Germinal center (tissue), 1 donor: Measurements from ENCODE around the gene ACTL10.
A peak's percentile ranks its signal among the peaks of the same experiment; 100 is the strongest.

Experiments
- DNase-seq: peaks from one replicate; pipeline ENCODE4 v3.0.0; 2012; ENCODE audit warnings: mixed read lengths, low spot score

Gene ACTL10

DNA sequence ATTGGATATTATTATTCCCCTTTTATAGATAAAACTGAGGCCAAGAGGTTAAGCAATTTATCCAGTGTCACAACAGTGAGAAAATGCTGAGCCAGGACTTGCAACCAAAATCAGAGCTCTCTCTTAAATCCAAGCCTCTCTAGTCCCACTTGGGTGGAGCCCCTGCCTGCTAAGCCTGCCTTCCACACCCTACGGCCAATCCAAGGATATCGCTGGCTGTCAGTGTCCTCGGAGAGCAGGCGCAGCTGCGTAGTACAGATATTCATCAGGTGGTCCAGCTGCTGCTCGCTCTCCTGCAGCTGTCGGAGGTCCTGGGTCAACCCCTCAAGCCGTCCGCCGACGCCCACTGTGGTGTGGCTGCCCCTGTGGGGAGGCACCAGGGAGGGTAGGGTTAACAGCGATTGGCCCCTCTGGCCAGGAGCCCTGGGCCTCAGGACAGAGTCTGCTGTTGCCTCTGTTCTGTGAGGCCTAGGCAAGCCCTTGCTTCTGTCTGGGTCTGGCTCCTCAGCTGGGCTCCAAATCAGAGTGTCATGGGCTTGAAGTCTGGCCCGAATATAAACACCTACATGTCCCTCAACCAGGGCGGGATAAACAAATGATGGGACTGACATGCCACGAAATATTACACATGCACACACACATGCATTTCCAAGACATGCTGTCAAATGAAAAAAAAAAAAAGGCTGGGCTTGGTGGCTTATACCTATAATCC lies 11.4 kb downstream of the ACTL10 start:
- no peak for DNase-seq

- DNase-seq, result peak; percentile 87
Measured at GRCh38 chr20:33679758-33680485, 13.2 kb downstream of the ACTL10 start.

DNA sequence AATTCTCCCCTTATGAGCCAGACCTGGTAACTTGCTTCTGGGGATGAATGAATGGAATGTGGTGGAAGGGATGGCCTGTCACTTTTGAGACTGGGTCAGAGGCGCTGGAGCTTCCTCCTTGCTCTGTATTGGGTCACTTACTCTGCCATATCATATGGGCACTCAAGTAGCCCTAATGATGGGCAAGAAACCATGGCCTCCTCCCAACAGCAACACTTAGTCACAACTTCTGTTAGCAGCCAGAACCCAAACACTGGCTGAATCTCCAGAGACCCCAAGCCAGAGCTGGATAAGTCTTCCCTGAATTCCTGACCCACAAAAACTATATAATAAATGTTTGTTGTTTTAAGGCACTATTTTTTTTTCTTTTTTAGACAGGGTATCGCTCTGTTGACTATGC lies 13.9 kb downstream of the ACTL10 start:
- peak; percentile 1 for DNase-seq

DNA sequence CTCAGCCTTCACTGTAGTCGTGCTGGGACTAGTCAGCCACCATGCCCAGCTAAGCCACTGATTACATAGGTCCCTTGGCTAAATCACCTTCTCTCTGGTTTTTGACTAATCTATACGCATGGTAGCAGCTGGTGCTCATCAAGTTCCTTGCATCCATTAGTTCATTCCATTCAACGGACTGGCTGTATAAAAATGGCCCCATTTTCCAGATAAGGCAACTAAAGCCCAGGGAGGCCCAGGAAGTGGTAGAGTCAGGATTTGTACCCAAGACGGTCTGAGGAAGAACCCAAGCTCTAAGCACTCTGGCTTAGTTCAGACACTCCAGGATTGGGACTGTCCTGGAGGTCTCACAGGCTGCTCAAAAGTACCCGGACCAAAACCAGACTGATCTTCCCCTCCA lies 14.5 kb downstream of the ACTL10 start:
- DNase-seq, result no peak

DNA sequence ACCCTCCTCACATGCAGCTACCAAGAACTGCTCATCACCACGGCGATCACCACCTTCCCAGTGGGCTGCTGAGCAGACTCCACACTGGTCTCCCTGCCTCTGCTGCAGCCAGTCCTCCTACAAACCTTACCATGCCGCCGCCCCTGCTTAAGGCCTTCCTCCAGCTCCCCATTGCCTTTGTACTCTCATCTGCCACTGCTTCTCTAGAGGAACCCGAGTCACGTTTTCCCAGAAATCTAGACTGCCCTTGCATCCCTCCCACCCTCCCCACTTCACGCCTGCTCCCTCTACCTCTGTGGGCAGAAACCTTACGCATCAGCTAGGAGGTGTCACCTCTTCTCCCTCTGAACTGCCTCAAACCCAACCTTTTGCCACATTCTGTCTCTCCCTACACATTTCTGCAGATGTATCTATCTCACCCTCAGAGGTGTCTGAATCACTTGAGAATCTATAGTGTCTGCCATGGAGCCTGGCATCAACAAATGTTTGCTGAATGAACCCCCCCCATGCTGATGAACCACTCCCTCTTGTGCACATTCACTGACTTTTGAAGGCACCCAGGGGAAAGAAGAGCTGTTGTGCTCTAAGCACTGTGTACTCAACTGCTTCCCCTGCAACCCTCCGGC lies 15.1 kb downstream of the ACTL10 start:
- no peak for DNase-seq

GRCh38 chr20:33684533-33685327 lies 18.0 kb downstream of the ACTL10 start:
- DNase-seq, result peak; percentile 2

GRCh38 chr20:33685328-33686099 lies 18.8 kb downstream of the ACTL10 start:
- peak; percentile 88 for DNase-seq

GRCh38 chr20:33686100-33686983 lies 19.6 kb downstream of the ACTL10 start, which contains the start of gene E2F1:
Gene E2F1, minus strand, starts transcription at chr20:33686385. Its CDS starts 121 bp downstream, at chr20:33686264.
- peak; percentile 99 for DNase-seq

DNA sequence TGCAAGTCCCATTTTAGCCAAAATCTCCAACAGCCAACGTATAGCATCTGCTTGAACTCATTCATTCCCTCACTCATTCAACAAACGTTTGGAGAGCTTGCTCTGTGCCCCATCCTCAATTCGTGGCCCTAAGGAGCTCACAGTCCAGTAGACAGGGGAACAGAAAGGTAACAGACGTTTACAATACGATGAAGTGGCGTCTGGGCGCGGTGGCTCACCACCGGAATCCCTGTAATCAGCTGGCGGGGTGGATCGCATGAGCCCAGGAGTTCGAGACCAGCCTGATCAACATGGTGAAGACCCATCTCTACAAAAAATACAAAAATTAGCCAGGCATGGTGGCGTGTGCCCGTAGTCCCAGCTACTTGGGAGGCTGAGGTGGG lies 20.2 kb downstream of the ACTL10 start:
- no peak for DNase-seq

GRCh38 chr20:33687370-33687915 lies 20.7 kb downstream of the ACTL10 start:
- no peak for DNase-seq

DNA sequence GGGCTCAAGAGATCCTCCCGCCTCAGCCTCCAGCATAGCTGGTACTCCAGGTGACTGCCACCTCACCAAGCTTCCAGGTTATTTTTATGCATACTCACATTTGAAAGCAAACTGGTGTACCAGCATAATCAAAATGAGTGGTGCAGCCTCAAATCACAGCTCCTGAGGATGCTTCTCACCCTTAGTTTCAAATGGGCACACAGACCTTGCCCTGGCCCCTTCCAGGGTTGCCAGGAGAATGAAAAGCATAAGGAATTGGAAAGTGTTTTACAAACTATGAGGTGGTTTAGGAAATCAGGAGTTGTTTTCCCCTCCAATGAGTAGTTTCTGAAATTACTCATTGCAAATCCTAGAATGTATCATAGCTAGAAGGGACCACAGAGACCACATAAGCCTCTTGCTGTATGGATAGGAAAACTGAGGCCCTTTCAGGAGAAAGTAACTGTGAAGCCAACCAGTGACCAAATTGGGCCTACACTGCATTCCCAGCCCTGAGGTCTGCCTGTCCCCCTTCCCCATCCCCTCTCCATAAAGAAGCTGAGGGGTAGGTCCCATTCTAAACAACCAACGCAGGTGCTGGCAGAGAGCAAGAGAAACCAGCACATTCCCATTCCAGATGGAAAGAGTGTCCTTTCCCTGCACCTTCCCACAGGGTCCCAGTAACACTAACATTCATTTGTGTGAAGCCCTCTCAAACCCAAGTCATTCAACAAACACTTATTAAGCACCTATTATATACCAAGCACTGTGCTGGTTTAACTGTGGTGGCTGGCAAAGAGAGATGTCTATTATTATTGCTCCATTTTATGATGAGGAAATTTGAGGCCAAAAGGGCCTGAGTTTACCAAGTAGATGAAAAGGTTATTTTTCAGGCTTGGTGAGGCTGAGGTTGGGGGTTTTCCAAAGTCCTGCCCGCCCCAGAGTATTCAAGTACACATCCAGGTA lies 21.5 kb downstream of the ACTL10 start:
- no peak for DNase-seq

GRCh38 chr20:33688938-33689424 lies 22.2 kb downstream of the ACTL10 start:
- no peak for DNase-seq

DNA sequence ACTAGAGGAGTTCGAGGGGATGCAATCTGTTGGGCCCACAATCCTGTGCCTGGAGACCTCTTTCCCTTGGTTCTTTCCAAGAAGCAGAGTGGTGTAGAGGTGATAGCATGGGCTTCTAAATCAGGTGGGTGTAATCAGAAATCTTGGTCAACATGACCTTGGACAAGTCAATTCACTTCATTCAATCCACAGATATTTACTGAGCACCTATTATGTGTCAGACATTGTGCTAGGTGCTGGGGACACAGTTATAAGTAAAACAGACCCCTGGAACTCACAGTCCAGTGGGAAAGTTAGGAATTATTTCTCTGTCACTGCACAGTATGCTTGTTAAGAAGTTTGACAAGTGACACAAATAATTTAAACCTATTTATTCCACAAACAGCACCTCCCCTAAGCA lies 22.8 kb downstream of the ACTL10 start:
- no peak for DNase-seq

- no peak for DNase-seq
Measured at GRCh38 chr20:33689973-33690372, 23.2 kb downstream of the ACTL10 start.

DNA sequence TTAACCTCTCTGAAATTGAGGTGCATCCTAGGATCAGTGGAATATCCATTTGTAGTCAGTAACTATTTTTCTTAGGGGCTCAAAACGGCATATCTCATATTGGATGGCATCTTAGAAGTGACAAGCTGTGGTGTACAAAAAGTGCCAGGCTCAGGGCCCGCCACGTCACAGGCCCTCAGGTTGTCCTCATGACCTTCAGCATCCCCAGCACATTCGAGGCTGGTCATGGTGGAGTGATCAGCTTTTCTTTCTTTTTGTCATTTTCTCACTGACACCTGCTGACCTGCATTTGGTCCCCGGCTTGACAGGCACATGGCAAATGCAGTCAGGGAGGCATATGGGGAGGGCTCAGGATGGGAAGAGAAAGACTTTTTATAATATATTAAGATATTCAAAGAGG lies 26.5 kb downstream of the ACTL10 start:
- DNase-seq, result no peak

- DNase-seq, result no peak
Measured at GRCh38 chr20:33693741-33694638, 27.2 kb downstream of the ACTL10 start.

- DNase-seq, result no peak
Measured at GRCh38 chr20:33694639-33695012, 27.9 kb downstream of the ACTL10 start.

- no peak for DNase-seq
Measured at GRCh38 chr20:33696448-33696847, 29.7 kb downstream of the ACTL10 start.
